ENCODE results near the gene ADPRHL1.

DNA sequence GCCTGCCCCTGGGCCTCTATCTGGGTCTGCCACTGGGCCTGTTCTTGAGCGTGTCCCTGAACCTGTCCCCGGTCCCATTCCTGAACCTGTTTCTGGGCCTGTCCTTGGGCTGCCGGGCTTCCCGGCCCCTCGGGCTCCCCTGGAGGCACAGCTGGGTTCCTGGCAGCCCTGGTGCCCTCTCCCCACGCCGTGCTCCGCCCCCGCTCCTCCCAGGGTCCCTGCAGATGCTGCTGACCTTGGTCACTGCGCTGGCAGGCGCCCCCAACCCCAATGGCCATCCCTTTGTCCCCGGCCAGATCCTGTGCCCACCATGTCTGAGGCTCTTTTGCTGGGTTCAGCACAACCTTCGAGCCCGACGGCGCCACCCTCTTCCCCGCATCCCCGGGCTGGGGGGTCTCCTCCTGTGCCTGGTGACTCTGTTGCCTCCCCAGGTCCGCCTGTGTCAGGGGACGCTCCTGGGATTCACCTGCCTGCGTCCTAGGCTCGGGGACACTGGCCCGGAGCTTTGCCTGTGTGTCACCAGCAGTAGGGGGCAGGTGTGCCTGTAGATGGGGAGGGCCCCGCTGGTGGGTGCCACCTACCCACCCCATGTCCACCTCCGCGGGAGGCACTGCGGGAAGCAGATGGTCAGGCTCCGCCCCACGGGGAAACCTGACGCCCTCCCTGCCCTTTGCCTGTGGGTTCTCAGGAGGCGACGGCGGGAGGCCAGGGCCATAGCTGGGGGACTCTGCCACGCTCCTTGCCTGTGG lies 48.4 kb downstream of the ADPRHL1 start:
- TF ChIP-seq CTCF (IDR thresholded peaks at IDR 0.05) (no peak), ZFX (IDR thresholded peaks at IDR 0.05; ENCODE audit: borderline replicate concordance) (no peak)

Data from 22Rv1 (cell line).